ENCODE data around the gene SPTSSB.
A peak's percentile ranks its signal among the peaks of the same experiment; 100 is the strongest.

Gene SPTSSB

DNA sequence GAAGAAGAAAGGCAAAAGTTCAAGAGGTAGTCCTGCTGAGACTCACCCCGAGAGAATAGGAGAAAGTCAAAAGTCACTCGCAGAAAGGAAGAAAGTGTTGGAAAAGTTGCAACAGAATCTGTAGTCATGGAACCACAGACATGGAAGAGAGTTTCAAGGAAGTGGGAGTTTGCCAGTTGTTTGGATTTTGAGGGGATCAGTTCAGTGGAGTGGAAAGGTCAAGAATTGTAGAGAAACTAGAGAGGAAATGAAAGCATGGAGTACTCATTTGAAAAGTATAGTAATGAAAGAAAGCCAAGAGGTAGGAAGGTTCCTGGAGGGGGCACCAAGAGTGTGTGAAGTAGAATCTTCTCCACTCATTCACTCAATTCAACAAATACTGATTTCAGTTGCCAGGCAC lies 34.7 kb downstream of the SPTSSB start:
- no peak for DNase-seq

DNA sequence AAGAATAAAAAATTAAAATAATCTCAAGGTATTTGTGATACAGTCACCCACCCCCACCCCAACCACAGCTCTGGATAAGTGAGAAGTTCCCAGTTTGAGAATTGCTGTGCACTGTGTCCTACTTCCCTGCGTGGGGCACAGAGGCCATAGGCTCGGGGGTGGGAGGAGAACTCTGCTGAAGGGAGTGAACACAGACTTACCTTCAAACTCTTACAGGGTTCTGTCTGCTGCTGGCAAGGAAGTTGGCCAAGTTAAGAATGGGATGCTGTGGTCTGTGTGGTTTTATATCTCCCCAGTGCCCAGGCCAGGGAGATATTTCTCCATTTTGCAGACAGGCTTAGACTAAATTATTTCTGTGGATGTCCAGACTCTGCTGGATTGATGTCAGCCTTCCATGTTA lies 37.6 kb downstream of the SPTSSB start:
- DNase-seq: no peak

DNA sequence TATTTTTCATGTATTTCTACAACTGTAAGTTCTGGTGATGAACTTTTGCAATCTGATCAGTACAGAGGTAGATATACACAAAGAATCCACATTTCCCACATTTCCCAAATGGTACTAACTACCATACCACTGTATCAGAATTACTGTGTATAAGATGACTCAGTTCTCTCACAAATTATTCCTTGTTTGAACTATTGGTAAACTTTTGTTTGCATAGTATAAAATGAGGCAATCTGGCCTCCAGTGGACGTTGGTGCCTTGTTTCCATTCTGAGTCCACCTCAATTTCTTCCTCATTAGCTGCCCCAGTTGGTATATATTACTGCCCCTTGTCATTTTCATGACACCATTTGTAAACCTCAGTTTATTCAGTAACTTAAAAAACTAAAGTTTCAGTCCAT lies 38.5 kb downstream of the SPTSSB start:
- no peak for DNase-seq

DNA sequence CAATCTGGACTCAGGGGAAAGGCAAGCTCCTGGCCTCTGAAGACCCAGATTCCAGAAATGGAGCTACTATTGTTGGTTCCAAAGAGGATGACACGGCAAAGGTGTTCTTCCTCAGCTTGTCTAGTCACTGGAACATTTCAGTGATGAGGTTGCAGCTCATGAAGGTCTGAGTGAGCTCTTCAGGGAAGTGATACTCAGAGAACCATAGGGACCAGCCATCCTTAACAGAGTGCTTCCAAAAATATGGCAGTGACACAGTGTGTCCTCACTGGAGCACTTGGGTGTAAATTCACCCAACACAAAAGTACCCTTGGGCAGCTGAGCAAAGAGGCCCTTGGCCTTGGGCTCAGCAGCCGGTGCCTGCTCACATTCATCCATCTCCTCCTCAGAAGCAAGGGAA lies 46.3 kb downstream of the SPTSSB start:
- no peak for DNase-seq

DNA sequence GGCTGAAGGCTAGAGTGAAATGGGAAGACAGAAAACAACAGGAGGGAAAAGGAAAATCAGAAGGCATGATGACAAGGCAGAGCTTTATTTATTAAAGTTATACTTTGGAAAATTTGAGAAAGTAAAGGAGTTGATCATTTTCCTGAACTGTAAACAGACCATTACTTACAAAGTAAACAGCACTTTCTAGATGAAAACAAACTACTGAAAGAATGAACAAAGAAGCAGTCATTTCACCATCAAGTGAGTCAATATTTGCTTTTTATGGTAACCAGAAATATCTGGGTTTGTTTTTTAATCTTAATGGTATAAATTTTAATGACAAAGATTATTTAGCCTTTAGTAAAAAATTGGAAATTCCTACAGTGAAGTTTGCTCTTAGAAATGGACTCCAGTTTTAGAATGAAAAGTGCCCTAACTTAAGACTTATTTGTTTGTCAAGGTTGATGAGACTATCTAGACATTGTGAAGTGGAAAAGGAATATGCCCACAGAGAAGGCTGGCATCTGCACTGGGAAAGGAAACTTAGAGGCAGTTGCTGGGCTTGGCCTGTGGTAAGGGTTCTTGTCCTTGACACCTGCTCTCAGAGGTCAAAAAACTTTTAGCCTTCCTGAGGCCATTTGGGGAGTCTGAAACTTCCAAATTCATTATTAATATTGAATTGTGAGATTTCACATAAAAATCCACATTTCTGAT lies 47.2 kb downstream of the SPTSSB start:
- DNase-seq: no peak

DNA sequence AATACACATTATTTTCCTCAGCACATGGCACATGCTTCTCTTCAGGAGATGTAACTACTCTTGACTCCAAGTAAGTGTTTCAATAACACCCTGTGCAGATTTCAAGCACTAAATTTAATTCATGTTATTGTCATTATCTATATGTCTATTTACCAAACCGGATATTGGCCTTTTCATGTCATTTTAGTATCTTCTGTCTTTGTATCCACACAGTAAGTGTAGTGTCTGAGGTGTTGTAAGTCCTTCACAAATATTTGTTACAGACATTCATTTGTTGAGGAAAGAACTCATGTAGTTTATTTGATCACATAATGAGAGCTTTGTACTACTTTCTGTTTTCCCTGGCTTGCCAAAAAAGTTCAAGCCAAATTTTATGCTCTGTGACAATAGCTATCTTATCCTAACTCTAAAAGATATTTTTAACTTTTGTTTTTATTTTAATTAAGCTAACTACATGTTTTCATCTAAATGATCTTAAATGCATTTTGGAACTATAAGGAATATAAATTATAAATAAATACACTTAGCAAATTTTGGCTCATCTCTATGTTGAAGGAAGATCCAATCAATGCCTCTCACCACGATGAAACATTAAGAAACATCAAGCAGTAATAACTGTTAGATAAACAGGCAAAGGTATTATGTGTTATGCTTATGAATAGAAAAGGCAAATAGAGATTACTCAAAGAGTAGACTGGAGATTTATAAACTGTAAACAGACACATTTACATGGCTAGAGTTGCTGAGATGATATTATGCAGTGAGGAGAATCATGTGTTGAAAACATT lies 48.3 kb downstream of the SPTSSB start:
- DNase-seq: no peak

DNA sequence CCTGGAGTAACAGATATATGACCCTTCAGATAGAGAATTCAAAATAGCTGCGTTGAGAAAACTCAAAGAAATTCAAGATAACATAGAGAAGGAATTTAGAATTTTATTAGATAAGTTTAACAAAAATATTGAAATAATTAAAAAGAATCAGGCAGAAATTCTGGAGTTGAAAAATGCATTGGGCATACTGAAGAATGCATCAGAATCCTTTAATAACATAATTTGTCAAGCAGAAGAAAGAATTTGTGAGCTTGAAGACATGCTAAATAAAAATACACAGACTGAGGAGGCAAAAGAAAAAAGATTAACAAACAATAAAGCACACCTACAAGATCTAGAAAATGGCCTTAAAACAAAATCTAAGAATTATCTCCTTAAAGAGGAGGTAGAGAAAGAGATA lies 50.5 kb downstream of the SPTSSB start:
- no peak for DNase-seq

DNA sequence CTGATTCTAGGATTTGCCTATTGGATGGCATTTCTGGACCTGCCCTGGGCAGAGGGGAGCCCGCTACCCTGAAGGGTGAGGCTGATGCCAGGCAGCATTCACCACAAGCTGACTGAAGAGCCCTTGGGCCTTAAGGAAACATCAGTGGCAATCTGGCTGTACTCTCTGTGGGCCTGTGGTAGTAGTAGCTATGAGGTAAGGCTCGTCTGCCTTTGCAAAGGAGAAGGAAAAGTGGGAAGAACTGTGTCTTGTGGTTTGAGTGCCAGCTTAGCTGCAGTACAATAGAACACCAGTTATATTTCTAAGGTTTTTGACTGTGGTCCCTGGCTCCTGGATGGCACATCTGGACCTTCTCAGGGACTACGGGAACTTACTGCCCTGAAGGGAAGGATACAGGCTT lies 51.5 kb downstream of the SPTSSB start:
- DNase-seq: no peak

DNA sequence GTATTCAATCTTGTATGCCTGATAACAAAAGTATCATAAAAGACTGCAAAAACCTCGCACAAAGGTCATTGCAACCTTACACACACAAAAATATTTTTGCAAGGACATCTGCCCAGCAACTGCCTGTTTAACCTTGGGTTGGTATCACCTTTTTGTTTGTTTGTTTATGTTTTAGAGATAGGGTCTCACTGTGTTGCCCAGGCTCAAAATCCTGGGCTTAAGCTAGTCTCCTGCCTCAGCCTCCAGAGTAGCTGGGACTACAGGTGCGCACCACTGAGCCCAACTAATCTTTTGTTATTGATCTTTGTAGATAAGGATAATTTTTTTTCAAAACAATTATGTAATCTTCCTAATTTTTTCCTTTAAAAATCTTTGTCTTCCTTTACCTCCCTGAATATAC lies 54.2 kb downstream of the SPTSSB start:
- DNase-seq: no peak

DNA sequence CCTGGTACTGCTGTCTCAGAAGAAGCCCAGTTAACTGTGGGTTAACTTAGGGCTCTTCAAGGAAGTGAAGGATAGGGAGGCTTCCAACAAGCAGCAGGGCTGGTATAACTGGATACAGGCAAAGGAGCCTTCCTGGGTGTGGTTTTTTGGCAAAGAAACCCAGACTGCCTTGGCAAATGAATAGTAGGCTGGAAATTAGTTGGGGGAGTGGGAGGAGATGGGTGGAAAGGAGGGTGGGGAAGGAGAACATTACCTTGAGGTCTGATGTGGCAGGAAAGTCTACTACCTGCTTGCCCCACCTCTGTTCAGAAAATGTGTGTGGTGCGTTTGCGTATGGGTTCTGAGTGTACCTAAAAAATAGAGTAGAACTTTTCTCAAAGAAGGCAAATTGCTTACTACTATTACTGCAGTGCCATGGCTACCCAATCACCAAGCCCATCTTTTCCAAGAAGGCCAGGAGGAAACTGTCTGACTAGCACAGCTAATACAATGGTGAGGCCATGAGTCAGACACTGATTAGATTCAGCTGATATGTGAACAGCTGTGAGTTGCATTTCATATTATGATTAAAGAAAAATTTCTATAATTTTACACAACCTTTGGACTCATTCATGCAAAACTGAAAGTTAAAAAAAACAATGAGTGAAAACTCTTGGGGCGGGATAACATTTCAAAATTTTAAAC lies 55.2 kb downstream of the SPTSSB start:
- no peak for DNase-seq

DNA sequence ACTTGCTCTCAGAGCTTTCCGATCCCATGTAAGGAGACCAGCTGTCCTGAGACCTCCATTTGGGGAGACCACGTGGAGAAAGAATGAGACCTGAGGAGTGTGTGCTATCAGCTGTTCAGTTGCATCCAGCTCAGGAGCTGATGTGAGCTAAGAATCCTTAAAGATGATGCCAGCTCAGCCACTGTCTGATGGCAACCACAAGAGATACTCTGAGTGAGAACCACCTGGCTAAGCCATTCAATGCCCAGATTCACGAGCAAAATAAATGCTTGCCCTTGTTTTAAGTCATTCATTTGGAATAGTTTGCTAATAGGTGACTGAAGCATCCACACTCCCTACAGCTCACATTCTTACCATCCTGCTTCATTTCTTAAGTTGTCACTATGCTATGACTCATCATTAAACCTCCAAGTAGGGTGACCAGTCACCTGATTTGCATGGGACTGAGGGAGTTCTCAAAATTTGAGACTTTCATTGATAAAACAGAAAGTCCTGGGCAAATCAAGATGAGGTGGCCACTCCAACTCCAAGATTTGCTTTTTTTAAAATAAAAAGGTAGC lies 56.4 kb downstream of the SPTSSB start:
- no peak for DNase-seq

DNA sequence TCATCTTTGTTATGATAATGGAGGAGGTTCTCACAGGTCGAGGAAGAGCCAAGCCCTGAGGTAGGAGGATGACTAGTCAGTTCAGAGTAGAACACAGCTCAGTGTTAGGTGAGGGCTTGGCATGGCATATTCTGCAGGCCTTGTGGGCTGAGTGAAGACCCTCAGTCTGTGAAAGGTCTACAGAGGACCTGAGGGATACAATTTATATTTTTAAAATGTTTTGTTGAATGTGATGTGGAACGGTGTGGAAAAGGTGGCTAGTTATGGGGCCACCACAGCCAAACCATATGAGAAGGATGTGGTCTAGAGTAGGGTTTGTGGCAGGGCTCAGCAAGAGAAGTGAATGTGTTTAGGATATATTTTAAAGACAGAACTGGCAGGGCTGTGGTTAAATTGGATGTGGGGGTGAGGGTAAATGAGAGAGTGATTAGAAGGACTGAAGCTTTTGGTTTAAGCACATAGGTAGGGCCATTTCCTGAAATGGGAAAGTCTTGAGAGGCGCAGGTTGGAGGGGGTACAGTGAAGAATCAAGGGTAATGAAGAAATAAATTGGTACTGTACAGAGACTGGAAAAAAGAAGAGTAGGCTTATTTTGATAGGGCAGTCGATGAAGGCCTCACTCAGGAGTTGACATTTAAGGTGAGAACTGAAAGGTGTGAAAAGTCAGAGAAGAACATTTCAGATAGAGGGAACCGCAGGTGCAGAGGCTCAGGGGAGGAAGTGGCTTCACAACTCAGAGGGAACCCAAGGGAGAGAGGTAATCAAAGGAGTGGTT lies 60.5 kb downstream of the SPTSSB start:
- DNase-seq: no peak

DNA sequence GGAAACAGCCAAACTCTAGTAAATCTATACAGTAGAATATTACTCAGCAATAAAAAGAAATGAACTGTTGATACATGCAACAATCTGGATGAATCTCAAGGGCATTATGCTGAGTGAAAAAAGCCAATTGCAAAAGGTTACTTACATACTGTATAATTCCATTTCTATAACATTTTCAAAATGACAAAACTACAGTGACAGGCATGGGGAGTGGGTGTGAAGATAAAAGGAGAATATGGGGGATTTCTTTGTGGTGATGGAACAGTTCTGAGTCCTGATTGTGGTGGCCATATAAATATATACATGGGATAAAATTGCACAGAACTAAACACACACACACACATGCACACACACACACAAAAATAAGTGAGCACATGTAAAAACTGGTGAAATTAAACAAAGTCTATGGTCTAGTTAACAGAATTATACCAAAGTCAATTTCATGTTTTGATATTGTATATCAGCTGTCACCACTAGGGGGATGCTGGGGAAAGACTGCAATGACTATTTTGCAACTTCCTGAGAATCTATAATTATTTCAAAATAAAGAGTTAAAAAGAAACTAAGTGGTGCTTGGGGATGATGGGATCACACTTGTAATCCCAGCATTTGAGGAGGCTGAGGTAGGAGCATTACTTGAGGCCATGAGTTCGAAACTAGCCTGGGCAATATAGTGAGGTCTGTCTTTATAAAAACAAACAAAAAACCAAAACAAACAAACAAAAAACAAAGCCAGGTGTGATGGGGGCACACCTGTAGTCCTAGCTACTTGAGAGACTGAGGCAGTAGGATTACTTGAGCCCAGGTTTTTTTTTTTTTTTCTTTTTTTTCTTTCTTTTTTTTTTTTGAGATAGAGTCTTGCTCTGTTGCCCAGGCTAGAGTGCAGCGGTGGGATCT lies 66.0 kb downstream of the SPTSSB start:
- DNase-seq: peak; percentile 3

DNA sequence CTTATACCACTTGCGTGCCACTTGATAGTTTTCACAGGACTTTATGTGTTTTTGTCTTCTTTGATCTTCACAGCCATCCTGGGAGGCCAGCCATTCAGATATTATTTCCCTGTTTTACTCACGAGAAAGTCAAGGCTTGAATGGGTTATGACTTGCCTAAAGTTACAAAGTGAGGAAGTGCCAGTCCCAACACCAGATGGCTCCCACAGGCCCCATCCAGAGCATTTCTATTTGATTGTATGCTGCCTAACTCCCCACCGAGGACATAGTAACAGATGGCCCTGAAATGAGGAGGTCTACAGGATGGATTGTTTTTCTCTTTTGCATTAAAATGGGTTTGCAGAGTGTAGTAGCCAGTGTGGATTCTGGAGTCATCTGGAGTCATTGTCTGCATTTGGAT lies 74.5 kb downstream of the SPTSSB start:
- DNase-seq: no peak

DNA sequence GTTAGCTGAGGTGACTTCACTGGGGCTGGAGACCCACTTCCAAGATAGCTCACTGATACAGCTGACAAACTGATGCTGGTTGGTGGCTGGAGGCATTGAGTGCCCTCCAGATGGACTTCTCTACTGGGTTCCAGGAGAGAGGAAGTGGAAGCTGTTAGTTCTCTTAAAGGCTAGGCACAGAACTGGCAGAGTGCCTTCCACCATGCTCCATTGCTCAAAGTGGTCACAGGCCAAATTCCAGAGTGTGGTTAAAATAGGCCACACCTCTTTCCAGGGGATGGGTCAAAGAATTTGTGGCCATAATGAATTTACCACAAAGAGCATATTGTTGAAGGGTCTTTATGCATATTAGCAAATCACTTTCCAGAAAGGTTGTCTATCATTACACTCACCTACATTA lies 76.0 kb downstream of the SPTSSB start:
- DNase-seq: no peak

Measured in HCEC 1CT (cell line).